SU-DHL-6 (cell line): Measurements from ENCODE around the gene OSBP2.

Experiments used
- EZH2phosphoT487 ChIP-seq: fragments of 200-600 bp; sonication (generic), shearing (Covaris generic); conservative IDR thresholded peaks from 2 replicates; pipeline ENCODE4 v1.6.1; 2018; ENCODE audit warnings: mild to moderate bottlenecking, antibody characterized with exemption, low read length, moderate library complexity, mixed read lengths
- TF ChIP-seq, protein P1 (sequence below): fragments of 200-600 bp; sonication (generic); IDR thresholded peaks from one replicate; pipeline ENCODE4 v1.5.1; 2017; ENCODE audit warnings: antibody characterized with exemption, mild to moderate bottlenecking, low read length, moderate library complexity; ENCODE audit not compliant: insufficient read depth, poor library complexity, severe bottlenecking

DNA sequence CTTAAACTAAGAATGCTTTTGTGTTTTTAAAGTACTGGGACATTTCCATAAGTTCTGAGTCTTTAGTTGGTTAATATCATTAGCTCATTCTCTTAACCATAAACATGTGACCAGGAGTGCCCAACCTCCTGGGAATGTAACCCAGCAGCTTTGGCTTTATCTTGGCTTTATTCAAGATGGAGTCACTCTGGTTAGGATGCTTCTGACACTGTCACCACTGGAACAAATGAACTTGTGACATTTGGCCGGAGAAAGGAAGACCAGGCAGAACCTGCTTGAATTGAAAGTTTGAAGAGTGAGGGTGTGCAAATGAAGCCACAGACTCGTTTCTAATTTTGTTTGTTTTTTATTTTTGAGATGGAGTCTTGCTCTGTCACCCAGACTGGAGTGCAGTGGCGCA, 54.6 kb downstream of the OSBP2 start:
- TF ChIP-seq, protein P1, sequence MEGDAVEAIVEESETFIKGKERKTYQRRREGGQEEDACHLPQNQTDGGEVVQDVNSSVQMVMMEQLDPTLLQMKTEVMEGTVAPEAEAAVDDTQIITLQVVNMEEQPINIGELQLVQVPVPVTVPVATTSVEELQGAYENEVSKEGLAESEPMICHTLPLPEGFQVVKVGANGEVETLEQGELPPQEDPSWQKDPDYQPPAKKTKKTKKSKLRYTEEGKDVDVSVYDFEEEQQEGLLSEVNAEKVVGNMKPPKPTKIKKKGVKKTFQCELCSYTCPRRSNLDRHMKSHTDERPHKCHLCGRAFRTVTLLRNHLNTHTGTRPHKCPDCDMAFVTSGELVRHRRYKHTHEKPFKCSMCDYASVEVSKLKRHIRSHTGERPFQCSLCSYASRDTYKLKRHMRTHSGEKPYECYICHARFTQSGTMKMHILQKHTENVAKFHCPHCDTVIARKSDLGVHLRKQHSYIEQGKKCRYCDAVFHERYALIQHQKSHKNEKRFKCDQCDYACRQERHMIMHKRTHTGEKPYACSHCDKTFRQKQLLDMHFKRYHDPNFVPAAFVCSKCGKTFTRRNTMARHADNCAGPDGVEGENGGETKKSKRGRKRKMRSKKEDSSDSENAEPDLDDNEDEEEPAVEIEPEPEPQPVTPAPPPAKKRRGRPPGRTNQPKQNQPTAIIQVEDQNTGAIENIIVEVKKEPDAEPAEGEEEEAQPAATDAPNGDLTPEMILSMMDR, result no peak
- no peak for TF ChIP-seq EZH2phosphoT487
